Coronary artery (tissue), 2 donors: ENCODE data around the gene ACKR3.

ENCODE experiments used
- DNase-seq: peaks from one replicate; pipeline ENCODE4 v3.0.0-alpha.2; 2017; ENCODE audit warnings: low spot score
- H3K27ac ChIP-seq, 2 donors: fragments of 200-600 bp; sonication (generic); one replicate each; pipeline ENCODE4 v1.5.1; 2016 to 2019
- H3K4me3 ChIP-seq: fragments of 200-600 bp; sonication (generic); 2 replicates; pipeline ENCODE4 v1.5.1; 2016; ENCODE audit warnings: mild to moderate bottlenecking, moderate library complexity
- CTCF ChIP-seq: fragments of 200-600 bp; sonication (generic); IDR thresholded peaks from one replicate; pipeline ENCODE4 v1.5.1; 2019; ENCODE audit warnings: antibody characterized with exemption

ACKR3 gene

GRCh38 chr2:236616031-236616430 lies 46.4 kb downstream of the ACKR3 start:
- H3K27ac ChIP-seq = no peak overlapping the region
- TF ChIP-seq CTCF = no peak
- no peak overlapping the region for H3K4me3 ChIP-seq
- DNase-seq = no peak

DNA sequence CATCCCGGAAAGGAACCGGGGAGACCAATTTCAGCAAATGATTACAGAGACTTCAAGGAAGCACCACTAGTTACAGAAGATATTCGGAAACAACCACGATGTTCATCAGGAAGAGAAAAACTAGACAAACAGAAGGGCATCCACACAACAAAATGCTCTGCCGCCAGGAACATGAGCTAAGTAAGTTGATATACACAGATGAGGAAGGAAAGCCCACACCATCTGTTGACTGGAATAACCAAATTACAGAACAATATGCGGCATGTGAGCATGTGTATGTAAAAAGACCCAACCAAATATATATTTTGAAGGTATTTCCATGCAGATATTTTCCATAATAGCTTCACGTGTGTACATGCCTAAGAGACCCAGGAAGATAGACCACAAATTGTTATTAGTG lies 47.0 kb downstream of the ACKR3 start:
- no peak overlapping the region for H3K27ac ChIP-seq
- no peak for TF ChIP-seq CTCF
- no peak for DNase-seq
- H3K4me3 ChIP-seq = no peak overlapping the region

DNA sequence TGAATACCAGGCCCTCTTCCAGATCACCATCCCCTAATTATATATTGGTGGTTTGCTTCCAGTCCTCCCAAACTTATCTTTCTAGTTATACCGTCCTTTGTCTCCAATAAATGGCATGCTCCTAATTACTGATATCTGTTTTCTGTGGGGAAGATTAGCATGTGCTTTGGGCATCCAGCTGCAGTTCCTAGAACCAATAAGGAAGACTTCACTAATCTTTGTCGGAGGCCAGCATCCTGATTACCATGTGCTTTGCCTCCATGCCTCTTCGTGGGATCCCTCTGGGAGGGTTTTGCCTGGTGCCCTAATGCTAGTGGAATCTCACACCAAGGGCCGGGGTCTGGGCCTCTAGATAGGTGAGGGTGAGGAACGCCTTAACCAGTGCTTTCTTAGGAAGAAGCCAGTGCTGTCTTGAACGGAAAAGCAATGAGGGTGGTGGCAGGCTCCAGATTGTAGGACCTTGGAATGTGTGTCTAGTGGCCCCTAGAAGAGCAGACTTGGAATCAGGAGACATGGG lies 47.7 kb downstream of the ACKR3 start:
- H3K27ac ChIP-seq = no peak overlapping the region
- H3K4me3 ChIP-seq = no peak overlapping the region
- no peak for TF ChIP-seq CTCF
- no peak for DNase-seq

DNA sequence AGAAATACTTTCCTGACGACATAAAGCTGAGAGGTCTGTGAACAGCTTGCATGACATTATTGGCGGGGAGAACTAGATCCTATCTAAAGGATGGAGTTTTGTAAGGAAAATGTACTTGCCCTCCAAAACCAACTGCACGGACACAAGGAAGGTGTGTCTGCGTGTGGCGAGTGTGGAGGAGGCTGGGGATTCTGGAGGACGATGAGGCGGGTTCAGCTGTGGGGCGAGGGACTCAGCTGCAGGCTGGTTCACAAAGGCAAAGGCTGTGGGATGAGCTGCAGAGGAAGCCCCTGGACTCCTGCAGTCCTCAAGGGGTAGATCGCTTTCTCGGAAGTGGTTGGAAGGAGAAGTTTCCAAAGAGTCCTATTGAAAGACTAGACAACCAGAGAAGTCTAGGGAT lies 48.2 kb downstream of the ACKR3 start:
- TF ChIP-seq CTCF = no peak
- Histone ChIP-seq H3K4me3 (no peak overlapping the region), H3K27ac (no peak overlapping the region)
- DNase-seq = no peak

DNA sequence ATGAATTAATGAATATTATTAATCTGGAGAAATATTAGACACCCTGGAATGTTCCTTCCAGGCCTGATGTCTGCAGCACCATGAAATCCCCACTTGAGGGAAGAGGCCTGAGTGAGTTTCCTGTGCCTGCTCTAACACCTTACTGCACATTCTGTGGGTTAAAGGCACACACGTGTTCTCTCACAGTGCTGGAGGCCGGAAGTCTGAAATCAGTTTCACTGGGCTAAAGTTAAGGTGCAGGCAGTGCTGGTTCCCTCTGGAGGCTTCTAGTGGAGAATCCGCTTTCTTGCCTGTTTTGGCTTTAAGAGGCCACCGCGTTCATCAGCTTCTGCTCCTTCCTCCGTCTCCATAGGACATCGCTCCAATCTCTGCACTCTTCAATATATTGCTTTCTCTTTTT lies 48.7 kb downstream of the ACKR3 start:
- H3K4me3 ChIP-seq = no peak overlapping the region
- DNase-seq = no peak
- no peak for TF ChIP-seq CTCF
- no peak overlapping the region for H3K27ac ChIP-seq

- H3K27ac ChIP-seq = no peak overlapping the region
- no peak overlapping the region for H3K4me3 ChIP-seq
- no peak for TF ChIP-seq CTCF
- DNase-seq = no peak
Measured at GRCh38 chr2:236619910-236620612, 50.4 kb downstream of the ACKR3 start.

- DNase-seq = no peak
- TF ChIP-seq CTCF = no peak
- Histone ChIP-seq H3K27ac (no peak overlapping the region), H3K4me3 (no peak overlapping the region)
Measured at GRCh38 chr2:236621786-236622185, 52.2 kb downstream of the ACKR3 start.
